Measurements from ENCODE around the gene VEGFC. TPM values are rescaled to one million over a fixed set of nuclear protein-coding genes. Genes with fewer than 3 reads are reported as not detected.

VEGFC gene
- total RNA-seq, 1 donor from 2014 or later, result 14.2 TPM

DNA sequence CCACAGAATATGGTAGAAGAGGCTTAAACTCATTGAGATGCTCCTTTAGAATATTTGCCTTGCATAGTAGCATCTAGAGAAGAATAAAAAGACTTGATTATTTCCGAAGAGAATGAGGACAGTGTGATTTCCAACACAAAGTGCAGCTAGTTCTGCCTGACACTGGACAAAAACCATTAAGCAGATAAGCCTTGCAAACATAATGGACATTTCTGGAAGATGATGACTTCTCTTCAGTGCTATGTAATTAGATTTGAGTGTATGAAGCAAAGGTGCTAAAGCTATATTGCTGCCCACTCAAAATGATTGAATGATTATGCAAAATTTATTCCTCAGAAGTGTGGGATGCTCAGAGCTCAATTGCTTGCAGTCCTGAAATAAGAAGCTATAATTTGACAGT is 156.4 kb downstream of the VEGFC start:
- Histone ChIP-seq H3K36me3 (no peaks in the 10 kb centered on the region), H3K4me3 (no peak overlapping the region), H3K9me3 (no peaks in the 10 kb centered on the region), H3K27me3 (no peaks in the 10 kb centered on the region), H3K4me1 (no peaks in the 10 kb centered on the region), H3K27ac (no peak overlapping the region)
- intact Hi-C loops (cut with DNase I), result no loop called here
- DNase-seq (ENCODE audit: extremely low spot score in 2 of 2), result no peak
- no peak for TF ChIP-seq POLR2A (IDR thresholded peaks at IDR 0.05)
- no peak for TF ChIP-seq CTCF (IDR thresholded peaks at IDR 0.05)
- no peak for TF ChIP-seq POLR2AphosphoS5 (IDR thresholded peaks at IDR 0.05; ENCODE audit: insufficient read depth in 1 of 2, low read depth in 1 of 2)

DNA sequence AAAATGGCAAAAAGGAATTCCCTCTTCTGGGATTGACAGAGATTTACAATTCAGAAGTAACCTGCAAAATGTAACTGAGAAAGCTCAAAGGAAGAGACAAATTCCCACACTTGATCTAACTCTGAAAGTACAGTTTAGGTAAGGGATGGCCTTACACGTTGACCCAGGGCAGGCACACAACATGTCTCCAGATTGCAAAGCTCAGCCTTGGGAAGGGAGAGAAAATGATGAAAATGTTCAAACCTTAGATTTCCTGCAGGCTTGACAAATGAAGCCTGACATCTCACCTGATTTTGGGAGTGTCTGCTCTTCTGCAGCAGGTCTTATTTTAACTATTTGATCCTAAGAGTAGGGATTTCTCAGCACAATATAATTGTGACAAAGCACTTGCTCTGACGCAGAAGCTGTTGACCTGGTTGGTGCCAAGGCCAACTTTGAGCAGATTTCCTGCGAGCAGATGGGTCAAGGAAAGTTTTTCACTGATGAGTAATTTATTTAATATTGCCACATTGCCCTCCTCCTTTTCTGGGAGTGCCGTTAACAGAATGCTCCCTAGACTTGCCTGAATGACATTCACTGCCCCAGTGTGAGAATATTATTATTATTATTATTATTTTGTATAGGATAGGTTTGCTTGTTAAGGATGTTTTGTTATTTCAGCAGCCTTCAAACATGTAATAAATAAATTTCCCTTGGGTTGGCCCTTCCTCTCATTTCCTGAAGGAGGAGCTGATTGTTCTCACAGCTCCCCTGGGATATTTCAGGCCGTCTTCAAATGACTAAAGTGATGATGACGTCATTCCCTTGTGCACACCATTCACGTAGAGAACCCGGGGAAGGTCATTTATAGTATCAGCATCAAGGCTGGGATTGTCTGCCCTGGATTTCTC is 157.1 kb downstream of the VEGFC start:
- Histone ChIP-seq H3K4me3 (no peak overlapping the region), H3K36me3 (no peaks in the 10 kb centered on the region), H3K27me3 (no peaks in the 10 kb centered on the region), H3K4me1 (no peaks in the 10 kb centered on the region), H3K9me3 (no peaks in the 10 kb centered on the region), H3K27ac (no peak overlapping the region)
- DNase-seq (ENCODE audit: extremely low spot score in 2 of 2), result no peak
- intact Hi-C loops (cut with DNase I), result no loop called here
- TF ChIP-seq POLR2AphosphoS5 (IDR thresholded peaks at IDR 0.05; ENCODE audit: insufficient read depth in 1 of 2, low read depth in 1 of 2), result no peak
- no peak for TF ChIP-seq CTCF (IDR thresholded peaks at IDR 0.05)
- TF ChIP-seq POLR2A (IDR thresholded peaks at IDR 0.05), result no peak
